ENCODE measurements around the gene MT1M.
"Not testable (repeated sequence)": the region's sequence is repeated elsewhere in the genome, so short reads cannot be mapped to it uniquely, and the experiment has no call there.

Gene MT1M

GRCh38 chr16:56616608-56617211 lies 15.7 kb upstream of the MT1M start:
- TF ChIP-seq CTCF (IDR thresholded peaks at IDR 0.05; ENCODE audit: low read depth, low read length, missing control alignments): no peak
- Histone ChIP-seq H3K36me3 (replicated peaks) (no peaks in the 10 kb centered on the region), H3K27ac (no peak overlapping the region), H3K4me3 (ENCODE audit: low read depth, low read length) (peak overlapping the region; percentile 57), H3K27me3 (replicated peaks) (no peaks in the 10 kb centered on the region)
- in situ Hi-C loops (cut with HindIII; ENCODE audit: low pct_ligation_motif_present, low sequenced_read_pairs): no loop called here
- DNase-seq: no peak

GRCh38 chr16:56617212-56618085 lies 15.0 kb upstream of the MT1M start:
- no peak for TF ChIP-seq CTCF (IDR thresholded peaks at IDR 0.05; ENCODE audit: low read depth, low read length, missing control alignments)
- no peaks in the 10 kb centered on the region for H3K36me3 ChIP-seq (replicated peaks)
- DNase-seq: peak; percentile 52
- no peaks in the 10 kb centered on the region for H3K27me3 ChIP-seq (replicated peaks)
- H3K27ac ChIP-seq: no peak overlapping the region
- in situ Hi-C loops (cut with HindIII; ENCODE audit: low pct_ligation_motif_present, low sequenced_read_pairs): no loop called here
- H3K4me3 ChIP-seq (ENCODE audit: low read depth, low read length): peak overlapping the region; percentile 57

- H3K27ac ChIP-seq: no peak overlapping the region
- no peaks in the 10 kb centered on the region for H3K36me3 ChIP-seq (replicated peaks)
- TF ChIP-seq CTCF (IDR thresholded peaks at IDR 0.05; ENCODE audit: low read depth, low read length, missing control alignments): no peak
- no peaks in the 10 kb centered on the region for H3K27me3 ChIP-seq (replicated peaks)
- no peak for DNase-seq
- H3K4me3 ChIP-seq (ENCODE audit: low read depth, low read length): peak overlapping the region; percentile 57
- in situ Hi-C loops (cut with HindIII; ENCODE audit: low pct_ligation_motif_present, low sequenced_read_pairs): no loop called here
These were observed 14.3 kb upstream of the MT1M start for GRCh38 chr16:56618138-56618537.

GRCh38 chr16:56620339-56620897 lies 12.0 kb upstream of the MT1M start:
- in situ Hi-C loops (cut with HindIII; ENCODE audit: low pct_ligation_motif_present, low sequenced_read_pairs): no loop called here
- Histone ChIP-seq H3K27ac (no peak overlapping the region), H3K36me3 (replicated peaks) (no peaks in the 10 kb centered on the region), H3K27me3 (replicated peaks) (no peaks in the 10 kb centered on the region), H3K4me3 (ENCODE audit: low read depth, low read length) (no peak overlapping the region)
- no peak for DNase-seq
- no peak for TF ChIP-seq CTCF (IDR thresholded peaks at IDR 0.05; ENCODE audit: low read depth, low read length, missing control alignments)

- DNase-seq; H3K27ac ChIP-seq; H3K36me3 ChIP-seq (replicated peaks); H3K27me3 ChIP-seq (replicated peaks); H3K4me3 ChIP-seq (ENCODE audit: low read depth, low read length); in situ Hi-C loops (cut with HindIII; ENCODE audit: low pct_ligation_motif_present, low sequenced_read_pairs): not testable (repeated sequence)
These were observed 10.6 kb upstream of the MT1M start for GRCh38 chr16:56621665-56622445.

- H3K27ac ChIP-seq; in situ Hi-C loops (cut with HindIII; ENCODE audit: low pct_ligation_motif_present, low sequenced_read_pairs); H3K4me3 ChIP-seq (ENCODE audit: low read depth, low read length); H3K27me3 ChIP-seq (replicated peaks); H3K36me3 ChIP-seq (replicated peaks); DNase-seq: not testable (repeated sequence)
These were observed 9.3 kb upstream of the MT1M start for GRCh38 chr16:56623184-56623583.

Measured in brain microvascular endothelial cell (primary cell).